HG03521 (cell line): Measurements from ENCODE around the gene ZNF433.
"Not testable (repeated sequence)": the region's sequence is repeated elsewhere in the genome, so short reads cannot be mapped to it uniquely, and the experiment has no call there.

ENCODE experiments used
- ATAC-seq: cut with Tn5 transposase; IDR thresholded peaks from one replicate; pipeline ENCODE4 v1.9.1; 2021; ENCODE audit warnings: mild to moderate bottlenecking, moderate library complexity; ENCODE audit not compliant: unreplicated experiment

The ZNF433 gene

GRCh38 chr19:12035220-12036172 lies at the start of gene ZNF433:
TSS of gene ZNF433 (minus strand) at chr19:12035679. CDS start at chr19:12035539, 140 bp downstream.
- peak; percentile 80 for ATAC-seq

DNA sequence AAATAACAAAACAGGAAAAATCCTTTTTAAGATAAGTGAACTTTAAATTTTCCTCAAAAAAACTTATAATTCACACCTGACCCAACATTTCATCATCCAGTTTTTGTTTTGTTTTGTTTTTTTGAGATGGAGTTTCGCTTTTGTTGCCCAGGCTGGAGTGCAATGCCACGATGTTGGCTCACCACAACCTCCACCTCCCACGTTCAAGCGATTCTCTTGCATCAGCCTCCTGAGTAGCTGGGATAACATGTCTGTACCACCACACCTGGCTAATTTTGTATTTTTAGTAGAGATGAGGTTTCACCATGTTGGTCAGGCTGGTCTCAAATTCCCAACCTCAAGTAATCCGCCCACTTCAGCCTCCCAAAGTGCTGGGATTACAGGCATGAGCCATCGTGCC lies 47.9 kb upstream of the ZNF433 start:
- ATAC-seq = not testable (repeated sequence)

DNA sequence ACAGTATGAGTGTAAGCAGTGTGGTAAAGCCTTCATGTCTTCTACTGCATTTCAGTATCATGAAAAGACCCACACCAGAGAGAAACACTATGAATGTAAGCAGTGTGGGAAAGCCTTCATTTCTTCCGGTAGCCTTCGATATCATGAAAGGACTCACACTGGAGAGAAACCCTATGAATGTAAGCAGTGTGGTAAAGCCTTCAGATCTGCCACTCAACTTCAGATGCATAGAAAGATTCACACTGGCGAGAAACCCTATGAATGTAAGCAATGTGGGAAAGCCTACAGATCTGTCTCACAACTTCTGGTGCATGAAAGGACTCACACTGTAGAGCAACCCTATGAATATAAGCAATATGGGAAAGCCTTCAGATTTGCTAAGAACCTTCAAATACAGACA lies 41.9 kb upstream of the ZNF433 start:
- ATAC-seq = no peak

DNA sequence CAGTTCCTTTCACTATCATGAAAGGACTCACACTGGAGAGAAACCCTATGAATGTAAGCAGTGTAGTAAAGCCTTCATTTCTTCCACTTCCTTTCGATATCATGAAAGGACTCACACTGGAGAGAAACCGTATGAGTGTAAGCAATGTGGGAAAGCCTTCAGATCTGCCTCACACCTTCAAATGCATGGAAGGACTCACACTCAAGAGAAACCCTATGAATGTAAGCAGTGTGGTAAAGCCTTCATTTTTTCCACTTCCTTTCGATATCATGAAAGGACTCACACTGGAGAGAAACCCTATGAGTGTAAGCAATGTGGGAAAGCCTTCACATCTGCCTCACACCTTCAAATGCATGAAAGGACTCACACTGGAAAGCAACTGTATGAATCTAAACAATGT lies 40.9 kb upstream of the ZNF433 start:
- ATAC-seq = not testable (repeated sequence)

- no peak for ATAC-seq
Observed at GRCh38 chr19:12075538-12076139, 40.2 kb upstream of the ZNF433 start.

DNA sequence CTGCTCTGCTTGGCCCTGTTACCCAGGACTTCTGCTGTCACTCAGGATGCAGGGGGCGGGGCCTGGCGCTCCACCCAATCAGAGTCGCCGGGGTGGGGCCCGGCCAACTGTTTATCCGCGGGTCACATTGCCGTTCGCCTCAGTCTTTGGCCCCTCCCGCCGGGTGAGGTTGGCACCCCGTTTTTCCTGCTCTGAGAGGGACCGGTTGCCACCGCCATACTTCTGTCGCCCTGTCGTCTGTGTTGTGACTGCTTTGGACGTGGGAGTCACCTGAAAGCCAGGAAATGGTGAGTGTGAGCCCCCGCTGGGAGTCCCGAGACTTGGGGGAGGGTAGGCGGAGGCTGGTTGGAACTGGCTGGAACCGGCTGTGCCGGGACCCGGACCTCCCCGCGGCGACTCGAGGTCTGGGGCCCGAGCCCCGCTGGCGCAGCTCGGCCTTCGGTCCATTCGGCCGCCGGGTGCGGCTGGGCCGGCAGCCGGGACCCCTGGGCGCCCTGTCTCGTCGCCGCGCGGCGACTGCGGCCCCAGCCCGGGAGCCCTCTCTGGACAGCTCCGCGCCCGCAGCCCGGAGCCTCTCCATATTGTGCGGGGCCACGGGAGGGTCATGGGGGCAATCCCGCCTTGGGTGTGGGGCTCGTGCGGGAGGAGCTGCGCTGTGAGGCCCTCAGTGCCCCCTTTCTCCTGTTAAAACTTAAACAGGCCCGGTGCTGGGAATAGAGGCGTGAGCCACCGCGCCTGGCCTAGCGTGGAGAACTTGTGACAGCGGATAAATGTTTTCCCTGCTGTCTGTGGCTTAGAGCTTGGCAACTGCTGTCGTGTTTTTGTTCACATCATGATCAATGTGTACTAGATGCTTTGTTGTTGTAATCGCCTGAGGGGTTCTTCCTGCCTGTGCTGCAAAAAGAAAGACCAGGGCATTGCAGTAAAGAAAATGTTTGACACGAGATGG lies 29.4 kb upstream of the ZNF433 start, which contains the start of gene ZNF844:
Gene ZNF844 (plus strand): TSS at position 142 of the 949 bp plus-strand sequence. CDS start 143 bp downstream, at position 285.
- ATAC-seq = peak; percentile 68

- no peak for ATAC-seq
Observed at GRCh38 chr19:12055784-12056183, 20.3 kb upstream of the ZNF433 start.

DNA sequence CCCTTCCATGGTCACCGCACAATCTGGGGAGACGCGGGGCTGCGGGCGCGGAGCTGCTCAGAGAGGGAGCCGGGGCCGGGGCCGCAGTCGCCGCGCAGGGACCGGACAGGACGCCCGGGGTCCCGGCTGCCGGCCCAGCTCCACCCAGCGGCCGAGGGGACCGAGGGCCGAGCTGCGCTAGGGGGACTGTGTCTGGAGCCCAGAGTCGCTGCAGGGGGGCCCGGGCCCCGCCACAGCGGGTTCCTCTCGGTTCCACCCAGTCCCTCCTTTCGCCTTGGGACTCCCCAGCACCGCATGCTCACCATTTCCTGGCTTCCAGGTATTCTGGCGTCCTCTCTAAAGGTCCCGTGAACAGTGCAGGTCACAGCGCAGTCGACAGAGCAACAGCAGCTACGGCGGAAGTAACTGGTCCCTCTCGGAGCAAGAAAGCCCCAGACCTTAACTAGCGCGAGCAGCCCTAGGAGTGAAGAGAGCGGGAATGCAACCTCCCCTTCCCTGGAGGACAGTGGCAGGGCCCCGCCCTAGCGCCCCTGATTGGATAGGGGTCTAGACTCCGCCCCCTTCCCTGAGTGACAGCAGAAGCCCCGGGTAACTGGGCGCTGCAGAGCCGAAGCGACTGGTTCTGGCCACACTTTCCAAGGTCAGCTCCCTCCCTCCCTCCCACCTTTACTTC lies 17.2 kb upstream of the ZNF433 start, which contains the start of gene ZNF878:
Gene ZNF878 (minus strand): TSS at position 465 of the 673 bp plus-strand sequence. CDS start 160 bp downstream, at position 305.
- peak; percentile 69 for ATAC-seq

DNA sequence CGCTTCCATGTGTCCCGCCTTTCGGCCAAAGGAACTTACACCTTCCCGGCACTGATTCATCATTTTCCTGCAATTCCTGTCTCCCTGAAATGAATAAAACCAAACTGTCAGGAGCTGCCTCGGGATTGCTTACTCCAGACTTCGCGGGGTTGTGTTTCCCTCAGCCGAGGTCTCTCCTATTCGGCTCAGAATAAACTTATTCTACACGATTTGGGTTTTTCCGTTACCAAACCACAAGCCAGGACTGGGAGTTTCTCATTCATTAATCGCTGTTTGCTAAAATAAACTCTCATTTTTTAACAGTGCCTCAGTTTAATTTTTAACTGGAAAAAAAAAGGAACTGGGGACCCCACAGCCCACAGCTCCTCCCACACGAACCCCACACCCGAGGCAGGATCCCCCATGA lies 16.6 kb upstream of the ZNF433 start:
- no peak for ATAC-seq

GRCh38 chr19:12047868-12048267 lies 12.4 kb upstream of the ZNF433 start:
- ATAC-seq = no peak

DNA sequence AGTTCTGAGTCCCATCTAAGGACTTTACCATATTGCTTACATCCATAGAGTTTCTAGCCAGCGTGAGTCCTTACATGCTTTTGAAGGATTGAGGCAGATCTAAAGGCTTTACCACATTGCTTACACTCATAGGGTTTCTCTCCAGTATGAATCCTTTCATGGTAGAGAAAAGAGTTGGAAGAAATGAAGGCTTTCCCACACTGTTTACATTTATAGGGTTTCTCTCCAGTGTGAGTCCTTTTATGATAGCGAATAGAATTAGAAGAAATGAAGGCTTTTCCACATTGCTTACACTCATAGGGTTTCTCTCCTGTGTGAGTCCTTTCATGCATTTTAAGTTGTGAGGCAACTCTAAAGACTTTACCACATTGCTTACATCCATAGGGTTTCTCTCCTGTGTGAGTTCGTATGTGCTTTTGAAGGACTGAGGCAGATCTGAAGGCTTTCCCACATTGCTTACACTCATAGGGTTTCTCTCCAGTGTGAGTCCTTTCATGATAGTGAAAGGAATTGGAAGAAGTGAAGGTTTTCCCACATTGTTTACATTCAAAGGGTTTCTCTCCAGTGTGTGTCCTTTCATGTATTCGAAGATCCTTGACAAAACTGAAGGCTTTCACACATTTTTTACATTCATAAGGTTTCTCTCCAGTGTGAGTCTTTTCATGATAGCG lies 8.4 kb upstream of the ZNF433 start:
- ATAC-seq = no peak

DNA sequence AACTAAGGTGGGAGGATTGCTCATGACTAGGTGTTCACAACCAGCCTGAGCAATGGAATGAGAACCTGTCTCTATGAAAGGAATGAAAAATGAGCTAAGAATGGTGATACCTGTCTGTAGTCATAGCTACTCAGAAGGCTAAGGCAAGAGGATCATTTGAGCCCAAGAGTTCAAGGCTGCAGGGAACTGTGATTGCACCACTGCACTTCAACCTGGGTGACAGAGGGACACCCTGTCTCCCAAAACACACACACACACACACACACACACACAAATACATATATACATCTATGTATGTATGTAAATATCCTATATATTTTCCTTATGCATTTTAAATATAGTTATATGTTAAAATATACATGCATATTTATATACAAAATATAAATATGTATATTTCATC lies 7.4 kb upstream of the ZNF433 start:
- no peak for ATAC-seq

DNA sequence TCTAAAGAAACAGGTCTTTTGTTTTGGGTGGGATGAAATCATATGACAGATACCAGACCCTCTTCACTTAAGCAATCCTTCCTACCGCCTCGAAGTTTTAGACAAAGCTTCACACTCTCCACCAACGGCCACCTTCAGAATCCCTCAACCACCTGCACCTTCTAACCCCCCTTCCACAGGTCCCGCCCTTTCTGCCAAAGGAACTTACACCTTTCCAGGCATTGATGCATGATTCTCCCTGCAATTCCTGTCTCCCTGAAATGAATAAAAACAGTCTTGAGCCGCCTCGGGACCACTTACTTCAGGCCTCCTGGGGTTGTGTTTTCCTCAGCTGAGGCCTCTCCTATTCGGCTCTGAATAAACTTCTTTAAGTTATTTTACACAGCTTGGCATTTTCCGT lies 859 bp downstream of the ZNF433 start:
- no peak for ATAC-seq

DNA sequence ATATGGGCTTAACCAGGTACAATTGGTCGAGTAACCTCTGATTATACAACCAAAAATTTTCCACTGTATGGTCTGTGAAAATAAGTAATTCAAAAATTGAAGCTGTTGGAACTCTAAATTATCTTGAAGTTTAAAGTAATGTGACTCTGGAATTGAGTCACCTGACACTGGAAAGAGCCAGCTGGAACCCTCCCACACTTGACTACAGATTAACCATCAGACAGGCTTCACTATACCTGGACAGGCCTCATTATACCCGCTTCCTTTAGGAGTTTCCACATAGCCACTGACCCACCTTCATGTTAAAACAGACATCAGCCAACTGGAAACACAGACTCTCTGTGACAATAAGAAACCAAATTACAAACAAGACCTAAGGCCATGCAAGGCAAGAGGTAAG lies 1.3 kb downstream of the ZNF433 start:
- no peak for ATAC-seq

DNA sequence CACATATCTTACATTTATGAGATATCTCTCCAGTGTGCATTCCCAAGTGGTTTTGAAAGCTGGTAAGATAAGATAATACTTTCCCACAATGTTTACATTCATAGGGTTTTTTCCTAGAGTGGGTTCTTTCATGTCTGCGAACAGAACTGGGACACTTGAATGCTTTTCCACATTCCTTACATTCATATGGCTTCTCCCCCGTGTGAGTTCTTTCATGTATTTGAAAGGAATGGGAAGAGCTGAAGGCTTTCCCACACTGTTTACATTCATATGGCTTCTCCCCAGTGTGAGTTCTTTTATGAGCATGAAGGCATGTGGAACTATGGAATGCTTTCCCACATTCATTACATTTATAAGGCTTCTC lies 19.7 kb downstream of the ZNF433 start:
- ATAC-seq = no peak

- no peak for ATAC-seq
Observed at GRCh38 chr19:12015015-12015752, 20.3 kb downstream of the ZNF433 start.

DNA sequence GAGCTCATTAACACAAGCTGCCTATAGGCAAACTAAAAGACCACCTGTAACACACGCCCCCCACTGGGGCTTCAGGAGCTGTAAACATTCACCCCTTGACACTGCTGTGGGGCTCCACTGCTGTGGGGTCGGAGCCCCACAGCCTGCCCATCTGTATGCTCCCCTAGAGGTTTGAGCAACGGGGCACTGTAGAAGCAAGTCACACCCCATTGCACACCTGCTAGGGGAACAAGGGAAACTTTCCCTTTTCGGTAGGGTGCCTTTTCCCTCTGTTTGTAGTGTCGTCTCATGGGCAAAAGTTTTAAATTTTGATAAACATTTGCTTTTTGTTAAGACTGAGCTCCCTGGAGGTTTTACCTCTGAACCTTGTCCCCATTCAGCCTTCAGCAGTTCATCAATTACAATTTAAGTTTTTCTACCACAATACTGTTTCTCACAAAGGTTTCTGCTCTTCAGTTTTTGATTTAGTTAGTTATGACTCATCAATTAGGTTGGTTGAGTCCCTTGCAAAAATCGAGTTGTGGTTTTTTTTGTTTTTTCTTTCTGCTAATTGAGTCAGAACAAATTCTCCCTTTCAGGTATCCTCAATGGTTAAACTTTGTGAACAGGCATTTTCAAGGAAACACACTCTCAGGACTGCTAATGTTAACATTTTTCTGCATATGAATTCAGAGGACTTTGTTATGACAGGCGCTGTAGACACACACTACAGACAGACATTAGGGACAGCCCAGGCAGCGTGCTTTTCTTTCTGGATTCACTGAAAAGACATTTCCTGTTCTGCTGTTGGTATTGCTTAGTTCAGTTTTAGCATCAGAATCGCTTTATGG lies 35.1 kb downstream of the ZNF433 start:
- no peak for ATAC-seq

DNA sequence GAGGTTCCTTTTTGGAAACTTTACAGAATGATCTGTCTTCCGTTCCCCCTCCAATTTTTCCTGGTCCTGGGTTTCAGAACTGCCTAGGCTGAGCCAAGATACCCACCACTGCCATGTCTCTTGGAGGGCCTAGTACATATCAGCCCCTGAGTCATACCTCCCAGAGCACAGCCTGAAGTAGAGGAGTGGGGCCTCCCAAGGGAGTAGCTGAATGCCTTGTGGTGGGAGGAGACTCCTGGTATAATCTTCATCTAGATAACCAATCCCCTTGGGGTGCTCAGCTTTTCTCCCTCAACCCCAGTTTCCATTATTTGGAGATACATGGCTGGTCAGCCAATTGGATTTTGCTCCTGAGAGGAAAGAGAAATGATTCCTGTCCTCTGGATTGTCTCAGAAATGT lies 40.3 kb downstream of the ZNF433 start:
- no peak for ATAC-seq
